Measurements from ENCODE around the gene SH2D3A.
A peak's percentile ranks its signal among the peaks of the same experiment; 100 is the strongest.
"Not testable (repeated sequence)": the region's sequence is repeated elsewhere in the genome, so short reads cannot be mapped to it uniquely, and the experiment has no call there.

The SH2D3A gene

GRCh38 chr19:6719540-6719861 lies 47.7 kb downstream of the SH2D3A start:
- DNase-seq = no peak

- DNase-seq = peak in 1 of 2 donors; percentile 39
Observed at GRCh38 chr19:6718741-6719539, 48.3 kb downstream of the SH2D3A start.

GRCh38 chr19:6718111-6718740 lies 49.0 kb downstream of the SH2D3A start:
- DNase-seq = no peak

- DNase-seq = no peak
Observed at GRCh38 chr19:6717441-6717971, 49.7 kb downstream of the SH2D3A start.

GRCh38 chr19:6717036-6717435 lies 50.2 kb downstream of the SH2D3A start:
- no peak for DNase-seq

- DNase-seq = no peak
Observed at GRCh38 chr19:6716610-6716970, 50.6 kb downstream of the SH2D3A start.

GRCh38 chr19:6714749-6715555 lies 52.3 kb downstream of the SH2D3A start:
- no peak for DNase-seq

- no peak for DNase-seq
Observed at GRCh38 chr19:6713773-6714692, 53.2 kb downstream of the SH2D3A start.

- DNase-seq = no peak
Observed at GRCh38 chr19:6712692-6713670, 54.3 kb downstream of the SH2D3A start.

- no peak for DNase-seq
Observed at GRCh38 chr19:6712231-6712630, 55.0 kb downstream of the SH2D3A start.

- no peak for DNase-seq
Observed at GRCh38 chr19:6711605-6712004, 55.6 kb downstream of the SH2D3A start.

GRCh38 chr19:6711078-6711361 lies 56.2 kb downstream of the SH2D3A start:
- no peak for DNase-seq

- DNase-seq = no peak
Observed at GRCh38 chr19:6710273-6711077, 56.8 kb downstream of the SH2D3A start.

GRCh38 chr19:6709549-6709948 lies 57.7 kb downstream of the SH2D3A start:
- no peak for DNase-seq

- not testable (repeated sequence) for DNase-seq
Observed at GRCh38 chr19:6708913-6709312, 58.3 kb downstream of the SH2D3A start.

GRCh38 chr19:6708346-6708745 lies 58.9 kb downstream of the SH2D3A start:
- DNase-seq = no peak

GRCh38 chr19:6707658-6708018 lies 59.6 kb downstream of the SH2D3A start:
- DNase-seq = no peak

GRCh38 chr19:6707011-6707657 lies 60.1 kb downstream of the SH2D3A start:
- no peak for DNase-seq

GRCh38 chr19:6706633-6706958 lies 60.6 kb downstream of the SH2D3A start:
- DNase-seq = no peak

- no peak for DNase-seq
Observed at GRCh38 chr19:6705931-6706632, 61.2 kb downstream of the SH2D3A start.

Measured in inflammatory macrophage treated with lipopolysaccharide for 1 hour (primary cell).